IMR-90 (cell line): ENCODE results near the gene AAMP. TPM values are rescaled to one million over a fixed set of nuclear protein-coding genes. Genes with fewer than 3 reads are reported as not detected.

ENCODE experiments used
- ATAC-seq: fragments of 200-7000 bp; cut with Tn5 transposase; 2 replicates; pipeline ENCODE4 v1.9.1; 2020; ENCODE audit warnings: low read depth, mild to moderate bottlenecking, moderate library complexity
- BruUV-seq: library from RNA; stranded (reverse); fragments of 400-500 nt; replicated peaks from 2 replicates; lab custom pipeline; 2021; lab: Mats Ljungman, UMichigan
- CTCF ChIA-PET: fragments of 300-600 bp; formaldehyde crosslinking; extraction: SDS; loops from one replicate; lab custom pipeline; 2021; ENCODE audit warnings: antibody characterized with exemption; lab: Yijun Ruan, JAX
- POLR2A ChIA-PET: fragments of 300-600 bp; sonication (Branson Sonifier 250); formaldehyde crosslinking; loops from one replicate; lab custom pipeline; 2022; ENCODE audit warnings: antibody characterized with exemption; ENCODE audit not compliant: unreplicated experiment; lab: Charles Lee
- DNase-seq: peaks from one replicate; pipeline ENCODE4 v3.0.0; 2013
- H2AFZ ChIP-seq: replicated peaks from 2 replicates; pipeline ENCODE3; 2013; ENCODE audit warnings: low read length, mild to moderate bottlenecking; ENCODE audit not compliant: poor library complexity
- H2AK5ac ChIP-seq: 2 replicates; pipeline ENCODE4 v1.6.1; 2013; ENCODE audit warnings: low read depth, low read length, inconsistent platforms
- H2AK9ac ChIP-seq: replicated peaks from 2 replicates; pipeline ENCODE3; 2013; ENCODE audit warnings: mild to moderate bottlenecking, low read depth, low read length, moderate library complexity; ENCODE audit not compliant: poor library complexity
- H2BK120ac ChIP-seq: 2 replicates; pipeline ENCODE4 v1.6.1; 2013; ENCODE audit warnings: low read depth, low read length, inconsistent platforms
- H2BK15ac ChIP-seq: 3 replicates; pipeline ENCODE4 v1.6.1; 2013; ENCODE audit warnings: low read depth, low read length, inconsistent platforms
- H2BK20ac ChIP-seq: 2 replicates; pipeline ENCODE4 v1.6.1; 2013; ENCODE audit warnings: low read depth, mild to moderate bottlenecking, inconsistent platforms, low read length, moderate library complexity
- H2BK5ac ChIP-seq: 2 replicates; pipeline ENCODE4 v1.6.1; 2013; ENCODE audit warnings: mild to moderate bottlenecking, low read depth, low read length, inconsistent platforms; ENCODE audit not compliant: poor library complexity, severe bottlenecking
- H3K14ac ChIP-seq: replicated peaks from 2 replicates; pipeline ENCODE4 v1.6.1; 2013; ENCODE audit warnings: low read depth, low read length, inconsistent platforms
- H3K18ac ChIP-seq: 2 replicates; pipeline ENCODE4 v1.6.1; 2013; ENCODE audit warnings: low read depth, low read length, control low read depth
- H3K23ac ChIP-seq: 2 replicates; pipeline ENCODE4 v1.6.1; 2013; ENCODE audit warnings: low read depth, low read length, inconsistent platforms
- H3K27ac ChIP-seq: 2 replicates; pipeline ENCODE4 v1.5.1; 2013; ENCODE audit warnings: mild to moderate bottlenecking, control low read depth, low read length; ENCODE audit not compliant: insufficient read depth
- H3K27me3 ChIP-seq: 2 replicates; pipeline ENCODE4 v1.6.1; 2013; ENCODE audit warnings: low read length; ENCODE audit not compliant: control insufficient read depth, insufficient read depth
- H3K36me3 ChIP-seq: 2 replicates; pipeline ENCODE4 v1.6.1; 2013; ENCODE audit warnings: low read length, mixed read lengths; ENCODE audit not compliant: control insufficient read depth, insufficient read depth
- H3K4ac ChIP-seq: 2 replicates; pipeline ENCODE4 v1.6.1; 2013; ENCODE audit warnings: low read depth, low read length, inconsistent platforms
- H3K4me1 ChIP-seq: 2 replicates; pipeline ENCODE4 v1.6.1; 2013; ENCODE audit warnings: low read length, mixed read lengths; ENCODE audit not compliant: control insufficient read depth, insufficient read depth
- H3K4me2 ChIP-seq: 2 replicates; pipeline ENCODE4 v1.6.1; 2013; ENCODE audit warnings: low read depth, mild to moderate bottlenecking, control low read depth, low read length, moderate library complexity
- H3K4me3 ChIP-seq: 2 replicates; pipeline ENCODE4 v1.5.1; 2013; ENCODE audit warnings: low read depth, mild to moderate bottlenecking, control low read depth, low read length, moderate library complexity; ENCODE audit not compliant: insufficient read depth
- H3K56ac ChIP-seq: 2 replicates; pipeline ENCODE4 v1.6.1; 2013; ENCODE audit warnings: low read length, inconsistent platforms; ENCODE audit not compliant: insufficient read depth; ENCODE audit errors: extremely low read depth
- H3K79me1 ChIP-seq, 2 experiments: 2 replicates each; pipeline ENCODE4 v1.6.1; 2013; ENCODE audit warnings: low read length in 2 of 2, inconsistent platforms in 1 of 2, low read depth in 1 of 2
- H3K9ac ChIP-seq: 2 replicates; pipeline ENCODE4 v1.6.1; 2013; ENCODE audit warnings: low read depth, low read length, control low read depth
- H3K9me1 ChIP-seq: 2 replicates; pipeline ENCODE4 v1.6.1; 2013; ENCODE audit warnings: low read length, inconsistent platforms; ENCODE audit not compliant: insufficient read depth
- H3K9me3 ChIP-seq: 2 replicates; pipeline ENCODE4 v1.6.1; 2013; ENCODE audit warnings: low read length; ENCODE audit not compliant: control insufficient read depth, insufficient read depth
- H4K20me1 ChIP-seq: 2 replicates; pipeline ENCODE4 v1.6.1; 2013; ENCODE audit warnings: low read length, inconsistent platforms; ENCODE audit not compliant: insufficient read depth
- H4K5ac ChIP-seq: 2 replicates; pipeline ENCODE4 v1.6.1; 2013; ENCODE audit warnings: mild to moderate bottlenecking, low read depth, low read length, control low read depth
- H4K8ac ChIP-seq, 2 experiments: 2 replicates each; pipeline ENCODE4 v1.6.1; 2013; ENCODE audit warnings: low read depth in 2 of 2, low read length in 2 of 2, control low read depth in 1 of 2, inconsistent platforms in 1 of 2
- H4K91ac ChIP-seq: 2 replicates; pipeline ENCODE4 v1.6.1; 2013; ENCODE audit warnings: low read depth, low read length, inconsistent platforms; ENCODE audit not compliant: insufficient read depth
- BHLHE40 ChIP-seq: fragments of 150-350 bp; IDR thresholded peaks from 2 replicates; pipeline ENCODE4 v1.6.1; 2016; ENCODE audit warnings: mild to moderate bottlenecking, low read depth, low read length
- ELK1 ChIP-seq: fragments of 150-350 bp; IDR thresholded peaks from 2 replicates; pipeline ENCODE4 v1.6.1; 2016; ENCODE audit warnings: low read depth, mild to moderate bottlenecking, low read length, moderate library complexity, borderline replicate concordance
- FOS ChIP-seq: fragments of 150-350 bp; IDR thresholded peaks from 2 replicates; pipeline ENCODE4 v1.6.1; 2016; ENCODE audit warnings: low read depth, low read length
- WGBS, 2 experiments: methylation state at CpG; one replicate each; pipeline versions ENCODE4 v1.1.5 to v1.1.7; 2013; ENCODE audit warnings: missing lambda C conversion rate in 2 of 2; ENCODE audit not compliant: insufficient read length in 1 of 2; ENCODE audit errors: extremely low coverage in 2 of 2; 5-methylcytosine and 5-hydroxymethylcytosine counted together
- dilution Hi-C: fragments of 300-500 bp; cut with HindIII; formaldehyde crosslinking; loops from one replicate; pipeline ENCODE4 v1.14.3; 2018; ENCODE audit warnings: low sequenced_read_pairs; ENCODE audit not compliant: unreplicated experiment
- in situ Hi-C: fragments of 300-500 bp; cut with MboI; formaldehyde crosslinking; loops from 3 replicates; pipeline ENCODE4 v1.14.3; 2019; ENCODE audit warnings: low sequenced_read_pairs, inconsistent platforms, mixed read lengths
- intact Hi-C: fragments of 100-400 bp; cut with micrococcal nuclease; formaldehyde crosslinking; loops from 2 replicates; pipeline ENCODE4 v1.10.0; 2022
- polyA plus RNA-seq, 3 experiments: library from polyadenylated mRNA; depleted of rRNA; stranded (reverse); fragments of >200 nt; gene quantifications; 2 replicates each; pipeline ENCODE4 v1.2.3, GENCODE V29; 2012; ENCODE audit warnings: low replicate concordance in 1 of 3
- total RNA-seq: library from RNA; depleted of rRNA; stranded (reverse); fragments of >200 nt; gene quantifications from 2 replicates; pipeline ENCODE4 v1.2.3, GENCODE V29; 2012

The AAMP gene
- total and polyA plus RNA-seq, 2 of the 4 experiments (the other 2 are of a cell fraction) = 104 to 112 TPM

DNA sequence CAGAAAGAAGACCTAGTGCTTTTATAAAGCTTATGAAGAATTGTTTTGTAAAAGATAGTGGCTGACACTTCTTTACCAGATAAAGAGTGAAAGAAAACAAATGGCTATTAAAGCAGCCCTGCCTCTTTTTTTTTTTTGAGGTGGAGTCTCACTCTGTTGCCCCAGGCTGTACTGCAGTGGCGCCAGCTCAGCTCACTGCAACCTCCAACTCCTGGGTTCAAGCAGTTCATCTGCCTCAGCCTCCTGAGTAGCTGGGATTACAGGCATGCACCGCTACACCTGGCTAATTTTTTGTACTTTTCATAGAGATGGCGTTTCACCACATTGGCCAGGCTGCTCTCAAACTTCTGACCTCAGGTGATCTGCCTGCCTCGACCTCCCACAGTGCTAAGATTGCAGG lies 40.1 kb downstream of the AAMP start (continued):
- no peak for TF ChIP-seq ELK1

DNA sequence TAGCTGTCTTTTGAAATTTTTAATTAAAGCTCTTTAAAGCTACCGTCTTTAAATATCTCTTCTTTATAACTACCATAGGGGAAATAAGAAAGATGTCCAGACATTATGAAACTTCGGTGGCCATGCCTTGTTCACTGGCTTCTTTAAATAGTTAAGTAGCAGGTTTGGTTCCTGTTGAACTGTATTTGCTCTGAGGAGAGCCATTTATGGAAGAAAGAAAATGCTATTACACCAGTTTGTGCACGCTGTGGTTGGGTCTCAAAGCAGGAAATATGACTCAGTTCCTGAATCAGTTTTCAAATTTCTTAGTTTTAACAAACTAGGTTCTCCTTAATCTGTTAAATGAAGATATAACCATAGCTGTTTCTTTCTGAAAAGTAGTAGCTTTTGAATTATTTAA lies 40.7 kb downstream of the AAMP start:
- DNase-seq = peak; percentile 87

More for the DNA sequence above, 40.7 kb downstream of the AAMP start:
- Histone ChIP-seq H3K4me1 (peaks cover 11% of the 10 kb centered on the region; the same call in 1 of the 2 replicates), H4K20me1 (peaks cover 26% of the 10 kb centered on the region; the same call in 1 of the 2 replicates), H4K8ac (peak overlapping the region; percentile 92 to 96; a peak in 2 of 4 replicates), H2AK5ac (no peak overlapping the region), H2BK15ac (no peak overlapping the region), H3K18ac (peak overlapping the region; percentile 91; the same call in 1 of the 2 replicates), H3K9ac (no peak overlapping the region), H3K36me3 (peaks cover 63% of the 10 kb centered on the region), H3K14ac (peak overlapping the region; percentile 98; the same call in 1 of the 2 replicates), H2AFZ (no peak overlapping the region), H2AK9ac (no peak overlapping the region), H3K4ac (peak overlapping the region; percentile 97; the same call in 1 of the 2 replicates), H4K91ac (no peak overlapping the region; the same call in 1 of the 2 replicates), H2BK120ac (peak overlapping the region; percentile 97; the same call in 1 of the 2 replicates), H3K23ac (peak overlapping the region; percentile 94; the same call in 1 of the 2 replicates), H3K79me1 (peaks cover 35 to 53% of the 10 kb centered on the region in 2 experiments), H3K9me1 (peaks cover 10% of the 10 kb centered on the region; the same call in 1 of the 2 replicates), H2BK5ac (peak overlapping the region; percentile 91), H3K9me3 (no peaks in the 10 kb centered on the region), H3K4me3 (no peak overlapping the region), H3K4me2 (no peak overlapping the region), H4K5ac (no peak overlapping the region), H3K27ac (no peak overlapping the region; the same call in 1 of the 2 replicates), H2BK20ac (0 out of 2 replicates have a peak overlapping the region, but pooled peaks have one; percentile 22), H3K56ac (peak overlapping the region; percentile 93; the same call in 1 of the 2 replicates), H3K27me3 (no peaks in the 10 kb centered on the region)
- ChIA-PET POLR2A (interaction anchor here (1.5 to 1.6 kb wide), 2 partner anchors 13 to 41 kb away, joined by 4 to 6 read pairs; partner anchors contain the start of genes AAMP and PNKD), CTCF (no interaction called here)
- TF ChIP-seq BHLHE40 (no peak), FOS (no peak)
- in situ Hi-C loops = no loop called here
- intact Hi-C loops = loop anchor here (5.0 kb wide), 1 partner anchor 42 kb away; no protein-coding TSS in a partner anchor
- dilution Hi-C loops = no loop called here
- no TSS peak for BruUV-seq
- WGBS, 2 experiments = no CpG with 5 or more reads among the region's 3 CpGs
- ATAC-seq = peak; percentile 90
